Iris pigment epithelial cell (primary cell): ENCODE data around the gene USP24.

Source experiments
- DNase-seq: peaks from one replicate; pipeline ENCODE4 v3.0.0-alpha.2; 2011; ENCODE audit warnings: low read depth

The USP24 gene

GRCh38 chr1:55155522-55155921, 59.6 kb downstream of the USP24 start:
- peak; percentile 23 for DNase-seq

- no peak for DNase-seq
Measured at GRCh38 chr1:55154616-55155015, 60.5 kb downstream of the USP24 start.

- DNase-seq, result no peak
Measured at GRCh38 chr1:55153031-55153430, 62.1 kb downstream of the USP24 start.

- no peak for DNase-seq
Measured at GRCh38 chr1:55150880-55151588, 64.1 kb downstream of the USP24 start.

GRCh38 chr1:55148676-55149075, 66.5 kb downstream of the USP24 start:
- no peak for DNase-seq

- no peak for DNase-seq
Measured at GRCh38 chr1:55147524-55147923, 67.6 kb downstream of the USP24 start.

- DNase-seq, result peak; percentile 33
Measured at GRCh38 chr1:55146781-55147180, 68.4 kb downstream of the USP24 start.

- no peak for DNase-seq
Measured at GRCh38 chr1:55144886-55145285, 70.3 kb downstream of the USP24 start.

- no peak for DNase-seq
Measured at GRCh38 chr1:55143684-55144083, 71.5 kb downstream of the USP24 start.

GRCh38 chr1:55141295-55141893, 73.8 kb downstream of the USP24 start:
- no peak for DNase-seq

GRCh38 chr1:55140546-55140983, 74.6 kb downstream of the USP24 start:
- DNase-seq, result peak; percentile 93

GRCh38 chr1:55140137-55140536, 75.0 kb downstream of the USP24 start:
- DNase-seq, result no peak

GRCh38 chr1:55138823-55139222, 76.3 kb downstream of the USP24 start:
- DNase-seq, result no peak

- DNase-seq, result no peak
Measured at GRCh38 chr1:55134152-55134808, 80.9 kb downstream of the USP24 start.

- DNase-seq, result peak; percentile 92
Measured at GRCh38 chr1:55131801-55132200, 83.4 kb downstream of the USP24 start.

GRCh38 chr1:55131218-55131617, 83.9 kb downstream of the USP24 start:
- DNase-seq, result peak; percentile 65

- peak; percentile 89 for DNase-seq
Measured at GRCh38 chr1:55129194-55129728, 85.9 kb downstream of the USP24 start.

GRCh38 chr1:55128418-55128995, 86.7 kb downstream of the USP24 start:
- no peak for DNase-seq

- DNase-seq, result peak; percentile 70
Measured at GRCh38 chr1:55127827-55128343, 87.3 kb downstream of the USP24 start.

- no peak for DNase-seq
Measured at GRCh38 chr1:55124470-55124869, 90.7 kb downstream of the USP24 start.

GRCh38 chr1:55120538-55120937, 94.6 kb downstream of the USP24 start:
- DNase-seq, result no peak

GRCh38 chr1:55118651-55119329, 96.4 kb downstream of the USP24 start:
- no peak for DNase-seq
